Fibroblast of the aortic adventitia (primary cell): ENCODE results near the gene HSD17B1. TPM values are rescaled to one million over a fixed set of nuclear protein-coding genes. Genes with fewer than 3 reads are reported as not detected.

Experiments
- DNase-seq: peaks from one replicate; pipeline ENCODE4 v3.0.0-alpha.2; 2010; ENCODE audit warnings: low read depth
- H3K4me3 ChIP-seq: 2 replicates; pipeline ENCODE4 v1.5.1; 2011; ENCODE audit warnings: low read depth, mild to moderate bottlenecking, control low read depth, low read length, moderate library complexity
- total RNA-seq: library from RNA; depleted of rRNA; stranded (reverse); fragments of >200 nt; gene quantifications from 2 replicates; pipeline ENCODE4 v1.2.3, GENCODE V29; 2012; ENCODE audit warnings: low replicate concordance
- TF ChIP-seq, protein P1 (sequence below): IDR thresholded peaks from 2 replicates; pipeline ENCODE4 v1.5.1; 2011; ENCODE audit warnings: mild to moderate bottlenecking, low read length, control low read depth, inconsistent platforms; ENCODE audit not compliant: insufficient read depth

HSD17B1 gene
- total RNA-seq, 1 donor = 0.99 TPM

DNA sequence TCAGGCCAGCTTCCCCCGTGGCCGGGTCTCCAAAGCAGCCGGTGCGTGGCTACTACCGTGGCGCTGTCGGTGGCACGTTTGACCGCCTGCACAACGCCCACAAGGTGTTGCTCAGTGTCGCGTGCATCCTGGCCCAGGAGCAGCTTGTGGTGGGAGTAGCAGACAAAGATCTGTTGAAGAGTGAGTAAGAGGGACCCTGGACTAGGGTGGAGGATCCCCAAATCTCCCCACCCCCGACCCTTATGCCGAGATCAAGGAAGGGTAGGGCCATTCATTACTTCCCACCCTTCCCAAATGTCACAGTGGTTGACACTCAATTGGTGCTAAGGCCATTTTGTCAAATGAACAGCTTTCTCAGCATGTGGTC, 10.4 kb downstream of the HSD17B1 start:
- DNase-seq = no peak
- peak overlapping the region; percentile 97 for H3K4me3 ChIP-seq
- TF ChIP-seq, protein P1, sequence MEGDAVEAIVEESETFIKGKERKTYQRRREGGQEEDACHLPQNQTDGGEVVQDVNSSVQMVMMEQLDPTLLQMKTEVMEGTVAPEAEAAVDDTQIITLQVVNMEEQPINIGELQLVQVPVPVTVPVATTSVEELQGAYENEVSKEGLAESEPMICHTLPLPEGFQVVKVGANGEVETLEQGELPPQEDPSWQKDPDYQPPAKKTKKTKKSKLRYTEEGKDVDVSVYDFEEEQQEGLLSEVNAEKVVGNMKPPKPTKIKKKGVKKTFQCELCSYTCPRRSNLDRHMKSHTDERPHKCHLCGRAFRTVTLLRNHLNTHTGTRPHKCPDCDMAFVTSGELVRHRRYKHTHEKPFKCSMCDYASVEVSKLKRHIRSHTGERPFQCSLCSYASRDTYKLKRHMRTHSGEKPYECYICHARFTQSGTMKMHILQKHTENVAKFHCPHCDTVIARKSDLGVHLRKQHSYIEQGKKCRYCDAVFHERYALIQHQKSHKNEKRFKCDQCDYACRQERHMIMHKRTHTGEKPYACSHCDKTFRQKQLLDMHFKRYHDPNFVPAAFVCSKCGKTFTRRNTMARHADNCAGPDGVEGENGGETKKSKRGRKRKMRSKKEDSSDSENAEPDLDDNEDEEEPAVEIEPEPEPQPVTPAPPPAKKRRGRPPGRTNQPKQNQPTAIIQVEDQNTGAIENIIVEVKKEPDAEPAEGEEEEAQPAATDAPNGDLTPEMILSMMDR = no peak

DNA sequence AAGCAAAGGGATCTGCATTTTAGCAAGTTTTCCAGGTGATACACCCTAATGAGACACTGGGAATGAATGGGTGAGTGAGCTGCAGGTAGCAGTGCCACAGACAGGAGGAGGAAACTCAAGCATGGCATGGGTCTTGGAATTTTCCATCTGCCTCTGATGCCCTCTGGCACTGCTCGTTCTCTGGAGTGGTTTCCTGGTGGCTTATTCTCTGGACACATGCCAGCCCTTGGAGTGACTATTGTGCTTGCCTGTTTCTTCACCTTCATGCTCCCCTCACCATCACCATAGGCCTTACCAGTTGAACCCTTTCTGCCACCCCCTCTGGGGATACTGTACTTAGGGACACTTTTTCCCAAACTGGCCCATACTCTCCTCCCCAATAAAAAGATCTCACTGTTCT, 10.8 kb downstream of the HSD17B1 start:
- TF ChIP-seq, protein P1 = no peak
- no peak for DNase-seq
- H3K4me3 ChIP-seq = peak overlapping the region; percentile 97

DNA sequence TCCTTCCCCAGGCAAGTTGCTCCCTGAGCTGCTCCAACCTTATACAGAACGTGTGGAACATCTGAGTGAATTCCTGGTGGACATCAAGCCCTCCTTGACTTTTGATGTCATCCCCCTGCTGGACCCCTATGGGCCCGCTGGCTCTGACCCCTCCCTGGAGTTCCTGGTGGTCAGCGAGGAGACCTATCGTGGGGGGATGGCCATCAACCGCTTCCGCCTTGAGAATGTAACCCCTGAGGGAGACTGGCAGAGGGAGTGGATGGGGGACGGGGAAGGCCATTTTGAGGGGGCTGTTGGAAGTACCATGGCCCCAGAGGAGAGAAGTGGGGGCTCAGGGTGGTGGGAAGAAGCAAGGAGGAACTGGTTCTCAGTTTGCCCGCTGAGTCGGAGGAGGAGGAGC, 11.2 kb downstream of the HSD17B1 start:
- no peak for DNase-seq
- peak overlapping the region; percentile 22 for H3K4me3 ChIP-seq
- TF ChIP-seq, protein P1 = no peak

DNA sequence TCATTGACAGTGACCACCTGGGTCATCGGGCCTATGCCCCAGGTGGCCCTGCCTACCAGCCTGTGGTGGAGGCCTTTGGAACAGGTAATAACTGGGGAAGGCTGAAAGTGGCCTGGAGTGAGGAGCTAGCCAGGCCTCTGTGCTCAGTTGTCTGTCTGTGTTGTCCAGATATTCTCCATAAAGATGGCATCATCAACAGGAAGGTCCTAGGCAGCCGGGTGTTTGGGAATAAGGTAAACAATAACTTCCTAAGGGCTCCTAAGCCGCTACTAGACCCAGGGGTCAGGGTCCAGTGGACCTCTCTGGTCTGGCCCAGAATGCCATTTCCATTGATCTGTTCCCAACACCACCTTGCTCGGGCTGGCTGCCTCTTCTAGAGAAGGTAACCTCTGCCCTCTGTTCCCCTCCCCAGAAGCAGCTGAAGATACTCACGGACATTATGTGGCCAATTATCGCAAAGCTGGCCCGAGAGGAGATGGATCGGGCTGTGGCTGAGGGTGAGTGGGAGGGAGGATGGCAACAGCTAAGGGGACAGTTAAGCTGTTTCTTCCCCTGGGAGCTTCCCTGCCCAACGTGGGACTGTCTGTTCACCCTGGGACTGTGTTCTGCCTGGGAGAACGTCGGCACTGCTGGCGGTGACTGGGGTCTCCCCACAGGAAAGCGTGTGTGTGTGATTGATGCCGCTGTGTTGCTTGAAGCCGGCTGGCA, 12.2 kb downstream of the HSD17B1 start:
- DNase-seq = no peak
- H3K4me3 ChIP-seq = no peak overlapping the region
- TF ChIP-seq, protein P1 = no peak

DNA sequence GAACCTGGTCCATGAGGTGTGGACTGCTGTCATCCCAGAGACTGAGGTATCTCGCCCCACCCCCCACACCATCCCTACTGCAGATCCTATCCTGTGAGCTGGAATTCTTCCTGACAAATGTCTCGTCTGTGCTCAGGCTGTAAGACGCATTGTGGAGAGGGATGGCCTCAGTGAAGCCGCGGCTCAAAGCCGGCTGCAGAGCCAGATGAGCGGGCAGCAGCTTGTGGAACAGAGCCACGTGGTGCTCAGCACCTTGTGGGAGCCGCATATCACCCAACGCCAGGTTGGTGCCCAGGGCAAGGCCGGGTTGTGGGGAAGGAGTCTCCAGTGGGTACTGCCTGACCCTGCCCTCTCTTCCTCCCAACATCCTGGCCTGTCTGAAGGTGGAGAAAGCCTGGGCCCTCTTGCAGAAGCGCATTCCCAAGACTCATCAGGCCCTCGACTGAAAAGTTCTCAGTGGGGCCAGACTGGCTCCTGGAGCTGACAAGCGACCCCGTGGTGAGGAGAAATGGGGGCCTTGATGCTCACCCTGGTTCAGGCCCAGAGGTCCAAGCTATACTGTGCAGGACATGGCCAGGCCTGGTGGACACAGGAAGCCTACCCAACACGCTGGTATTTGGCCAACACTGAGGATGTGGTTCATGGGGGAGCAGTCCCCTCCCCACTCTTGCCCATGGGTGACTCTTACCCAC, 12.9 kb downstream of the HSD17B1 start:
- TF ChIP-seq, protein P1 = no peak
- no peak overlapping the region for H3K4me3 ChIP-seq
- DNase-seq = no peak

DNA sequence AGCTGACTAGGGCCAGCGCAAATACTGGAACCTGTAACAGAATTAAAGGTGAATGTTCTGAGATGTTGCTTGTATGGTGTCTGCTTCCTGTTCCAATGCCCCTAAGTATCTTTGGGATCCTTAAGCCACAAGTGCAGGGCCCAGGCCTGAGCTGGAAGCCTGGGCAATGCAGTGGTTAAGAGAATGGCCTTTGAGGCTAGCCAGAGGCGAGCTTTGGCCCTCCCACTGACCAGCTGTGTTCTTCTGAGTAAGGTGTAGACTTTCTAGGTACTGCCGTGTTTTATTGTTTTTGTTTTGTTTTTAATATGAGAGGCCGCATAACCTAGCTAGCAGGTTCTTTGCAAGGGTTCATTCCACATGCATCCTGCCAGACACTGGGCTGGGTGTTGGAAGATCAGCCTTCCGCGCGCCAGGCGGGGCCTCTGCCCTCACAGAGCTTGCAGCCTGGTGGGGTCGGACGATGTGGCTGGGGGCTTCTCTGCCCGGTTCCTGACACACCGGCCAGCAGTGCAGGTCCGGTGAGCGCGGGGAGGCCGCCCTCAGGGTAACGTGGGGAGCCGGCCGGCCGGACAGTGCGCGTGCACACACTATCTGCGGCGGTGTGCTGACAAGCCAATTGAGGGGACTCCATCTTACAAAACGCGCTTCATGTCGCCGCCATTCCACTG, 13.6 kb downstream of the HSD17B1 start:
- DNase-seq = no peak
- TF ChIP-seq, protein P1 = no peak
- peak overlapping the region; percentile 93 for H3K4me3 ChIP-seq
